CD14-positive monocyte (primary cell): ENCODE measurements around the gene TIAM2. TPM values are rescaled to one million over a fixed set of nuclear protein-coding genes. Genes with fewer than 3 reads are reported as not detected.

Experiments used
- DNase-seq, 3 donors: peaks; one replicate each; pipeline ENCODE4 v3.0.0-alpha.2; 2011 to 2022
- H2AFZ ChIP-seq: 2 replicates; pipeline ENCODE4 v1.6.0; 2012; ENCODE audit warnings: mild to moderate bottlenecking, low read depth, low read length, inconsistent platforms; ENCODE audit not compliant: insufficient read depth, poor library complexity, severe bottlenecking
- H3K27ac ChIP-seq, 2 donors: 1 replicate in 1 of 2; 2 replicates in 1 of 2; pipeline ENCODE4 v1.5.1; 2012 to 2013; ENCODE audit warnings: low read length in 2 of 2, control low read depth in 1 of 2, inconsistent platforms in 1 of 2, low read depth in 1 of 2, mild to moderate bottlenecking in 1 of 2
- H3K27me3 ChIP-seq, 2 donors: one replicate each; pipeline versions ENCODE4 v1.6.0 to v1.6.1; 2011 to 2013; ENCODE audit warnings: low read length in 2 of 2; ENCODE audit not compliant: control insufficient read depth in 2 of 2, insufficient read depth in 2 of 2
- H3K36me3 ChIP-seq, 2 donors: replicated peaks in 1 of 2; 1 replicate in 1 of 2; 2 replicates in 1 of 2; pipeline versions ENCODE4 v1.5.1 to v1.6.1; 2012 to 2013; ENCODE audit warnings: low read length in 2 of 2, control low read depth in 1 of 2, inconsistent platforms in 1 of 2, mild to moderate bottlenecking in 1 of 2; ENCODE audit not compliant: insufficient read depth in 2 of 2, control insufficient read depth in 1 of 2
- H3K4me1 ChIP-seq, 2 donors: 1 replicate in 1 of 2; 2 replicates in 1 of 2; pipeline versions ENCODE4 v1.5.1 to v1.6.1; 2012 to 2013; ENCODE audit warnings: low read length in 2 of 2, control low read depth in 1 of 2, inconsistent platforms in 1 of 2, mild to moderate bottlenecking in 1 of 2, moderate library complexity in 1 of 2; ENCODE audit not compliant: insufficient read depth in 2 of 2, control insufficient read depth in 1 of 2
- H3K4me2 ChIP-seq: replicated peaks from 2 replicates; pipeline ENCODE3; 2012; ENCODE audit warnings: low read length, moderate library complexity, mild to moderate bottlenecking; ENCODE audit not compliant: poor library complexity, severe bottlenecking; ENCODE audit errors: extremely low read depth
- H3K4me3 ChIP-seq, 3 experiments: fragments of 200-600 bp in 1 of 3; sonication (generic) in 1 of 3; replicated peaks in 1 of 3; 1 replicate in 2 of 3; 2 replicates in 1 of 3; pipeline ENCODE4 v1.5.1; 2011 to 2013; ENCODE audit warnings: low read length in 3 of 3, mild to moderate bottlenecking in 3 of 3, control low read depth in 2 of 3, low read depth in 2 of 3, inconsistent platforms in 1 of 3, moderate library complexity in 1 of 3
- H3K79me2 ChIP-seq: 2 replicates; pipeline ENCODE4 v1.6.0; 2012; ENCODE audit warnings: mild to moderate bottlenecking, control low read depth, inconsistent platforms, low read length, moderate library complexity; ENCODE audit not compliant: insufficient read depth
- H3K9ac ChIP-seq: 2 replicates; pipeline ENCODE4 v1.6.0; 2017; ENCODE audit warnings: low read length, mild to moderate bottlenecking; ENCODE audit not compliant: insufficient read depth, poor library complexity, severe bottlenecking
- H3K9me3 ChIP-seq, 2 donors: replicated peaks in 1 of 2; 1 replicate in 1 of 2; 2 replicates in 1 of 2; pipeline versions ENCODE4 v1.5.1 to v1.6.1; 2012 to 2013; ENCODE audit warnings: low read length in 2 of 2, control low read depth in 1 of 2; ENCODE audit not compliant: control insufficient read depth in 1 of 2, insufficient read depth in 1 of 2
- H4K20me1 ChIP-seq: 2 replicates; pipeline ENCODE4 v1.6.0; 2012; ENCODE audit warnings: mild to moderate bottlenecking, low read length, control low read depth, moderate library complexity; ENCODE audit not compliant: insufficient read depth
- H3K27ac Mint-ChIP-seq, 7 donors: one replicate each; pipeline ENCODE4 v1.8.0; 2020; ENCODE audit warnings: mild to moderate bottlenecking in 7 of 7, mixed read lengths in 7 of 7, moderate library complexity in 6 of 7, inconsistent platforms in 2 of 7
- H3K27me3 Mint-ChIP-seq, 3 donors: one replicate each; pipeline ENCODE4 v1.8.0; 2021 to 2022; ENCODE audit warnings: low read depth in 3 of 3, mild to moderate bottlenecking in 3 of 3, mixed read lengths in 3 of 3, moderate library complexity in 3 of 3, inconsistent platforms in 1 of 3
- H3K36me3 Mint-ChIP-seq, 2 donors: one replicate each; pipeline ENCODE4 v1.8.0; 2020; ENCODE audit warnings: mixed read lengths in 2 of 2, inconsistent platforms in 1 of 2, mild to moderate bottlenecking in 1 of 2
- H3K4me1 Mint-ChIP-seq: one replicate; pipeline ENCODE4 v1.8.0; 2020; ENCODE audit warnings: mild to moderate bottlenecking, mixed read lengths
- H3K4me3 Mint-ChIP-seq, 2 donors: one replicate each; pipeline ENCODE4 v1.8.0; 2020; ENCODE audit warnings: mild to moderate bottlenecking in 2 of 2, mixed read lengths in 2 of 2, moderate library complexity in 1 of 2
- H3K9me3 Mint-ChIP-seq, 7 donors: one replicate each; pipeline ENCODE4 v1.8.0; 2020 to 2022; ENCODE audit warnings: mixed read lengths in 7 of 7, mild to moderate bottlenecking in 6 of 7, moderate library complexity in 6 of 7, inconsistent platforms in 2 of 7
- WGBS: methylation state at CpG from one replicate; pipeline ENCODE4 v1.1.5; 2013; ENCODE audit warnings: missing lambda C conversion rate; ENCODE audit not compliant: insufficient coverage; 5-methylcytosine and 5-hydroxymethylcytosine counted together
- intact Hi-C, 2 donors: fragments of 100-400 bp; cut with micrococcal nuclease; formaldehyde crosslinking; loops; one replicate each; pipeline versions ENCODE4 v1.15.0 to v1.15.1; 2023
- polyA plus RNA-seq, 3 donors: library from polyadenylated mRNA; depleted of rRNA in 1 of 3; unstranded in 2 of 3; stranded (reverse) in 1 of 3; fragments of 300-500 nt in 2 of 3; fragments of >200 nt in 1 of 3; fragmentation: Illumina TruSeq in 2 of 3; gene quantifications; 1 replicate in 2 of 3; 2 replicates in 1 of 3; pipeline ENCODE4 v1.2.3, GENCODE V29; 2012 to 2021
- TF ChIP-seq, protein P1 (sequence below): fragments of 200-600 bp; IDR thresholded peaks from one replicate; pipeline ENCODE4 v1.8.0; 2022; ENCODE audit warnings: antibody characterized with exemption, mild to moderate bottlenecking

TIAM2 gene
- polyA plus RNA-seq, 3 donors, result 0.25 to 4.2 (median 0.67) TPM

GRCh38 chr6:155221086-155221485, 226.0 kb downstream of the TIAM2 start:
- 0% methylated on average over 2 of the region's 4 CpGs for WGBS
- Mint-ChIP-seq H3K4me3 (peak overlapping the region; percentile 40 to 67), H3K27ac (peak overlapping the region; percentile 84 to 97 (median 92)), H3K4me1 (peaks cover 55% of the 10 kb centered on the region), H3K27me3 (peaks cover 3 to 8% (median 7%) of the 10 kb centered on the region in 3 donors), H3K9me3 (no peaks in the 10 kb centered on the region), H3K36me3 (no peaks in the 10 kb centered on the region)
- H3K79me2 ChIP-seq, result no peaks in the 10 kb centered on the region
- peak overlapping the region; percentile 69 to 89 for H3K27ac ChIP-seq
- DNase-seq, result peak; percentile 87 to 91 (median 90)
- no peaks in the 10 kb centered on the region for H4K20me1 ChIP-seq
- H3K27me3 ChIP-seq, result no peaks in the 10 kb centered on the region
- intact Hi-C loops, result loop anchor here in 1 of 2 donors (5.0 kb wide), 2 partner anchors 91 to 306 kb away; partner anchors contain the start of gene TFB1M
- peak overlapping the region; percentile 32 for H3K9ac ChIP-seq
- H3K4me2 ChIP-seq, result peak overlapping the region; percentile 19
- no peak overlapping the region for H2AFZ ChIP-seq
- no peaks in the 10 kb centered on the region for H3K36me3 ChIP-seq
- H3K4me1 ChIP-seq, result peaks cover 53 to 56% of the 10 kb centered on the region in 2 donors
- H3K9me3 ChIP-seq, result no peaks in the 10 kb centered on the region
- TF ChIP-seq, protein P1, sequence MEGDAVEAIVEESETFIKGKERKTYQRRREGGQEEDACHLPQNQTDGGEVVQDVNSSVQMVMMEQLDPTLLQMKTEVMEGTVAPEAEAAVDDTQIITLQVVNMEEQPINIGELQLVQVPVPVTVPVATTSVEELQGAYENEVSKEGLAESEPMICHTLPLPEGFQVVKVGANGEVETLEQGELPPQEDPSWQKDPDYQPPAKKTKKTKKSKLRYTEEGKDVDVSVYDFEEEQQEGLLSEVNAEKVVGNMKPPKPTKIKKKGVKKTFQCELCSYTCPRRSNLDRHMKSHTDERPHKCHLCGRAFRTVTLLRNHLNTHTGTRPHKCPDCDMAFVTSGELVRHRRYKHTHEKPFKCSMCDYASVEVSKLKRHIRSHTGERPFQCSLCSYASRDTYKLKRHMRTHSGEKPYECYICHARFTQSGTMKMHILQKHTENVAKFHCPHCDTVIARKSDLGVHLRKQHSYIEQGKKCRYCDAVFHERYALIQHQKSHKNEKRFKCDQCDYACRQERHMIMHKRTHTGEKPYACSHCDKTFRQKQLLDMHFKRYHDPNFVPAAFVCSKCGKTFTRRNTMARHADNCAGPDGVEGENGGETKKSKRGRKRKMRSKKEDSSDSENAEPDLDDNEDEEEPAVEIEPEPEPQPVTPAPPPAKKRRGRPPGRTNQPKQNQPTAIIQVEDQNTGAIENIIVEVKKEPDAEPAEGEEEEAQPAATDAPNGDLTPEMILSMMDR, result no peak
- peak overlapping the region in 1 of 3 experiments; percentile 25 for H3K4me3 ChIP-seq

DNA sequence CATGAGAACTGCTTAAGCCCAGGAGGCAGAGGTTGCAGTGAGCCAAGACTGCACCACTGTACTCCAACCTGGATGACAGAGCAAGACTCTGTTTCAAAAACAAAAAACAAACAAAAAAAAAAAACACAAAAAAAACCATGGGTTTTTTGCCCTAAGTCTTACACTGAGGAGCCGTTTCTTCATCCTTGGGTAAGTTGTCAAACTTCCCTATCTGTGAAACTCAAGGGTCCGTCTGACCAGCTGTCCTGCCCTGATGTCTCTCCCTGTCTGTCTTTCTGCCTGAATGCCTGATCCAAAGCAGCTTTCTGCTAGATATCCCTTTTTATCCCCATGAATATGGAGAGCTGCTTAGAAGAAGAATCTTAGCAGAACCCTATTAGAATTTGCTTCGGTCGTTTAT, 227.4 kb downstream of the TIAM2 start:
- no peaks in the 10 kb centered on the region for H3K36me3 Mint-ChIP-seq
- Histone ChIP-seq H3K4me1 (peaks cover 53 to 56% of the 10 kb centered on the region in 2 donors), H3K9me3 (no peaks in the 10 kb centered on the region), H3K79me2 (no peaks in the 10 kb centered on the region), H3K36me3 (no peaks in the 10 kb centered on the region), H4K20me1 (no peaks in the 10 kb centered on the region), H3K27ac (peak overlapping the region; percentile 37 to 89), H2AFZ (no peak overlapping the region), H3K4me3 (no peak overlapping the region), H3K4me2 (no peak overlapping the region), H3K27me3 (no peaks in the 10 kb centered on the region), H3K9ac (no peak overlapping the region)
- DNase-seq, result peak; percentile 40 to 71 (median 67)
- H3K27me3 Mint-ChIP-seq, result peaks cover 0 to 5% (median 2%) of the 10 kb centered on the region in 3 donors
- no peak overlapping the region for H3K4me3 Mint-ChIP-seq
- intact Hi-C loops, result loop anchor here in 1 of 2 donors (5.0 kb wide), 2 partner anchors 90 to 305 kb away; partner anchors contain the start of gene TFB1M
- peaks cover 55% of the 10 kb centered on the region for H3K4me1 Mint-ChIP-seq
- peak overlapping the region in 6 of 7 donors; percentile 2 to 97 (median 88) for H3K27ac Mint-ChIP-seq
- TF ChIP-seq, protein P1, result no peak
- 50% methylated on average over 4 of the region's 4 CpGs for WGBS
- peaks cover 0 to 8% (median 0%) of the 10 kb centered on the region in 7 donors for H3K9me3 Mint-ChIP-seq
